ENCODE data around the gene PTPN3. TPM values are rescaled to one million over a fixed set of nuclear protein-coding genes. Genes with fewer than 3 reads are reported as not detected.

The PTPN3 gene
- total RNA-seq, 2 experiments from 2014 or later = not detected

- ChIA-PET POLR2A (interaction anchor here (0.6 kb wide), 2 partner anchors 743 to 1176 kb away, joined by 3 to 4 read pairs; no protein-coding TSS in a partner anchor), CTCF (ENCODE audit: unreplicated experiment) (no interaction called here)
- no peak overlapping the region for H3K4me2 ChIP-seq (ENCODE audit: low read length)
- no peak overlapping the region for H3K27ac ChIP-seq (ENCODE audit: low read depth, low read length, poor library complexity, severe bottlenecking)
- no peaks in the 10 kb centered on the region for H3K9me2 ChIP-seq (ENCODE audit: insufficient read depth, low read length)
- H2AFZ ChIP-seq (ENCODE audit: low read length) = no peak overlapping the region
- no peaks in the 10 kb centered on the region for H4K20me1 ChIP-seq (ENCODE audit: insufficient read depth, low read length)
- no peak overlapping the region for H3K4me3 ChIP-seq (ENCODE audit: low read depth, low read length, poor library complexity, severe bottlenecking)
- no peaks in the 10 kb centered on the region for H3K9me3 ChIP-seq (ENCODE audit: low read length)
- DNase-seq (ENCODE audit: low spot score) = no peak
- no peaks in the 10 kb centered on the region for H3K79me2 ChIP-seq (ENCODE audit: insufficient read depth, low read depth, low read length)
- intact Hi-C loops (cut with micrococcal nuclease; ENCODE audit: unreplicated experiment) = no loop called here
- TF ChIP-seq EZH2phosphoT487 (IDR thresholded peaks at IDR 0.05; ENCODE audit: borderline replicate concordance, low read depth, low read length) = no peak
- TF ChIP-seq CTCF (conservative IDR thresholded peaks at IDR 0.05; ENCODE audit: low read length) = no peak
- H3K4me1 ChIP-seq (ENCODE audit: insufficient read depth, low read length, poor library complexity, severe bottlenecking) = no peaks in the 10 kb centered on the region
- BruUV-seq (replicated peaks) = no TSS peak
- H3K36me3 ChIP-seq (ENCODE audit: insufficient read depth, low read length) = no peaks in the 10 kb centered on the region
These were observed 18.3 kb downstream of the PTPN3 start for GRCh38 chr9:109479822-109480221.

GRCh38 chr9:109478665-109479380 is 19.3 kb downstream of the PTPN3 start:
- H3K9me2 ChIP-seq (ENCODE audit: insufficient read depth, low read length) = no peaks in the 10 kb centered on the region
- DNase-seq (ENCODE audit: low spot score) = no peak
- no peaks in the 10 kb centered on the region for H3K36me3 ChIP-seq (ENCODE audit: insufficient read depth, low read length)
- H3K4me1 ChIP-seq (ENCODE audit: insufficient read depth, low read length, poor library complexity, severe bottlenecking) = no peaks in the 10 kb centered on the region
- intact Hi-C loops (cut with micrococcal nuclease; ENCODE audit: unreplicated experiment) = no loop called here
- H3K27ac ChIP-seq (ENCODE audit: low read depth, low read length, poor library complexity, severe bottlenecking) = no peak overlapping the region
- no peak for TF ChIP-seq CTCF (conservative IDR thresholded peaks at IDR 0.05; ENCODE audit: low read length)
- TF ChIP-seq EZH2phosphoT487 (IDR thresholded peaks at IDR 0.05; ENCODE audit: borderline replicate concordance, low read depth, low read length) = no peak
- POLR2A ChIA-PET = no interaction called here
- no peak overlapping the region for H3K4me3 ChIP-seq (ENCODE audit: low read depth, low read length, poor library complexity, severe bottlenecking)
- CTCF ChIA-PET (ENCODE audit: unreplicated experiment) = no interaction called here
- no TSS peak for BruUV-seq (replicated peaks)
- H3K9me3 ChIP-seq (ENCODE audit: low read length) = no peaks in the 10 kb centered on the region
- no peak overlapping the region for H2AFZ ChIP-seq (ENCODE audit: low read length)
- H4K20me1 ChIP-seq (ENCODE audit: insufficient read depth, low read length) = no peaks in the 10 kb centered on the region
- H3K4me2 ChIP-seq (ENCODE audit: low read length) = no peak overlapping the region
- no peaks in the 10 kb centered on the region for H3K79me2 ChIP-seq (ENCODE audit: insufficient read depth, low read depth, low read length)

- CTCF ChIA-PET (ENCODE audit: unreplicated experiment) = no interaction called here
- no peaks in the 10 kb centered on the region for H3K9me3 ChIP-seq (ENCODE audit: low read length)
- no peaks in the 10 kb centered on the region for H3K79me2 ChIP-seq (ENCODE audit: insufficient read depth, low read depth, low read length)
- no peak overlapping the region for H2AFZ ChIP-seq (ENCODE audit: low read length)
- TF ChIP-seq EZH2phosphoT487 (IDR thresholded peaks at IDR 0.05; ENCODE audit: borderline replicate concordance, low read depth, low read length) (no peak), CTCF (conservative IDR thresholded peaks at IDR 0.05; ENCODE audit: low read length) (no peak)
- intact Hi-C loops (cut with micrococcal nuclease; ENCODE audit: unreplicated experiment) = no loop called here
- POLR2A ChIA-PET = no interaction called here
- no peak overlapping the region for H3K4me3 ChIP-seq (ENCODE audit: low read depth, low read length, poor library complexity, severe bottlenecking)
- H3K9me2 ChIP-seq (ENCODE audit: insufficient read depth, low read length) = no peaks in the 10 kb centered on the region
- no TSS peak for BruUV-seq (replicated peaks)
- no peaks in the 10 kb centered on the region for H3K36me3 ChIP-seq (ENCODE audit: insufficient read depth, low read length)
- H4K20me1 ChIP-seq (ENCODE audit: insufficient read depth, low read length) = no peaks in the 10 kb centered on the region
- no peak overlapping the region for H3K27ac ChIP-seq (ENCODE audit: low read depth, low read length, poor library complexity, severe bottlenecking)
- H3K4me1 ChIP-seq (ENCODE audit: insufficient read depth, low read length, poor library complexity, severe bottlenecking) = no peaks in the 10 kb centered on the region
- no peak overlapping the region for H3K4me2 ChIP-seq (ENCODE audit: low read length)
- no peak for DNase-seq (ENCODE audit: low spot score)
These were observed 20.0 kb downstream of the PTPN3 start for GRCh38 chr9:109478051-109478563.
